Memory B cell (primary cell): ENCODE data around the gene PDCD1LG2.
"Not testable (repeated sequence)": the region's sequence is repeated elsewhere in the genome, so short reads cannot be mapped to it uniquely, and the experiment has no call there.

Experiments
- ATAC-seq: fragments of 150-1000 bp; cut with Tn5 transposase; 2 replicates; pipeline ENCODE4 v1.10.0; 2021; ENCODE audit warnings: low read depth, mild to moderate bottlenecking, moderate library complexity
- DNase-seq, 2 donors: peaks; one replicate each; pipeline ENCODE4 v3.0.0; 2022; ENCODE audit warnings: low spot score in 2 of 2
- H3K27ac Mint-ChIP-seq: one replicate; pipeline ENCODE4 v1.8.0; 2022; ENCODE audit warnings: mild to moderate bottlenecking, moderate library complexity, mixed read lengths
- H3K27me3 Mint-ChIP-seq: one replicate; pipeline ENCODE4 v1.8.0; 2022; ENCODE audit warnings: mixed read lengths
- H3K36me3 Mint-ChIP-seq: one replicate; pipeline ENCODE4 v1.8.0; 2022; ENCODE audit warnings: mild to moderate bottlenecking, mixed read lengths
- H3K4me1 Mint-ChIP-seq: one replicate; pipeline ENCODE4 v1.8.0; 2022; ENCODE audit warnings: mixed read lengths
- H3K4me3 Mint-ChIP-seq: one replicate; pipeline ENCODE4 v1.8.0; 2022; ENCODE audit warnings: mild to moderate bottlenecking, moderate library complexity, mixed read lengths
- H3K9me3 Mint-ChIP-seq: one replicate; pipeline ENCODE4 v1.8.0; 2022; ENCODE audit warnings: mixed read lengths

PDCD1LG2 gene

DNA sequence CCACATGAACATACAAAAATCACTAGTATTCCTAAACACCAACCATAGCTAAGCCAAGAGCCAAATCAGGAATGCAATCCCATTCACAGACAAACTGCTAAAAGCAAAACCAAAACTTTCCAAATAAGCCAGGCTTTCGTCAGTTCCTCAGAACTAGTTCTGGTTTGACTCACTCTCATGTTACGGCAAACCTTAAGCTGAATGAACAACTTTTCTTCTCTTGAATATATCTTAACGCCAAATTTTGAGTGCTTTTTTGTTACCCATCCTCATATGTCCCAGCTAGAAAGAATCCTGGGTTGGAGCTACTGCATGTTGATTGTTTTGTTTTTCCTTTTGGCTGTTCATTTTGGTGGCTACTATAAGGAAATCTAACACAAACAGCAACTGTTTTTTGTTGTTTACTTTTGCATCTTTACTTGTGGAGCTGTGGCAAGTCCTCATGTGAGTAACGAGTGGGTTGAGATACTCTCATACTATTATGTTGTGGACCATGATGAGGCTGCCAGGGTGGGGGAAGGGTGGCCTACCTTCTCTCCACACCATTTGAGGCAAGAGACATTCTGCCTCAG is at the start of gene PDCD1LG2:
PDCD1LG2 (plus strand) TSS at position 172 of the 572 bp plus-strand sequence. CDS start 12,016 bp downstream, outside the sequence.
- H3K4me3 Mint-ChIP-seq, result peak within 1 kb of the TSS; percentile 73
- no peaks in the 10 kb centered on the region for H3K27me3 Mint-ChIP-seq
- DNase-seq (no peak), ATAC-seq (peak; percentile 80)
- peaks cover 32% of the 10 kb centered on the region for H3K4me1 Mint-ChIP-seq
- peak within 1 kb of the TSS; percentile 81 for H3K27ac Mint-ChIP-seq
- H3K9me3 Mint-ChIP-seq, result no peaks in the 10 kb centered on the region
- H3K36me3 Mint-ChIP-seq, result peaks cover 5% of the 10 kb centered on the region

DNA sequence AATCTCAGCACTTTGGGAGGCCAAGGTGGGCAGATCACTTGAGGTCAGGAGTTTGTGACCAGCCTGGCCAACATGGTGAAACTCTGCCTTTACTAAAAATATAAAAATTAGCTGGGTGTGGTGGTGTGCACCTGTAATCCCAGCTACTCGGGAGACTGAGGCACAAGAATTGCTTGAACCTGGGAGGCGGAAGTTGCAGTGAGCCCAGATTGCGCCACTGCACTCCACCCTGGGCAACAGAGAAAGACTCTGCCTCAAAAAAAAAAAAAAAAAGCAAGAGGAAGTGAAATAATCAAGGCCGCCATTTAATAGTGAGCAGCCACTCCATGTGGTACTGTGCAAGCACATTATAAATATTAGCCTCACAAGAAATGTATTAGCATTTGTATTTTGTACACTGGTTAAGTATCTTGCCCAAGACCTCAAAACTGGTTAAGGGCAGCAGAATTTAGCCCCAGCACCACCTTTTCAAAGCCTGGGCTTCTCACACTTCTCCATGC is 45.5 kb upstream of the PDCD1LG2 start:
- H3K36me3 Mint-ChIP-seq, result peaks cover 32% of the 10 kb centered on the region

GRCh38 chr9:5466005-5466404 is 44.3 kb upstream of the PDCD1LG2 start:
- H3K27ac Mint-ChIP-seq, result no peak overlapping the region
- H3K27me3 Mint-ChIP-seq, result no peaks in the 10 kb centered on the region
- peaks cover 9% of the 10 kb centered on the region for H3K4me1 Mint-ChIP-seq
- ATAC-seq (no peak), DNase-seq (no peak)
- peaks cover 3% of the 10 kb centered on the region for H3K9me3 Mint-ChIP-seq
- peaks cover 32% of the 10 kb centered on the region for H3K36me3 Mint-ChIP-seq
- H3K4me3 Mint-ChIP-seq, result no peak overlapping the region

More for the DNA sequence above, 45.5 kb upstream of the PDCD1LG2 start:
- not testable (repeated sequence) for H3K27ac Mint-ChIP-seq, H3K9me3 Mint-ChIP-seq, H3K4me3 Mint-ChIP-seq, H3K27me3 Mint-ChIP-seq, DNase-seq
- H3K4me1 Mint-ChIP-seq, result peaks cover 12% of the 10 kb centered on the region
- peak; percentile 72 for ATAC-seq

DNA sequence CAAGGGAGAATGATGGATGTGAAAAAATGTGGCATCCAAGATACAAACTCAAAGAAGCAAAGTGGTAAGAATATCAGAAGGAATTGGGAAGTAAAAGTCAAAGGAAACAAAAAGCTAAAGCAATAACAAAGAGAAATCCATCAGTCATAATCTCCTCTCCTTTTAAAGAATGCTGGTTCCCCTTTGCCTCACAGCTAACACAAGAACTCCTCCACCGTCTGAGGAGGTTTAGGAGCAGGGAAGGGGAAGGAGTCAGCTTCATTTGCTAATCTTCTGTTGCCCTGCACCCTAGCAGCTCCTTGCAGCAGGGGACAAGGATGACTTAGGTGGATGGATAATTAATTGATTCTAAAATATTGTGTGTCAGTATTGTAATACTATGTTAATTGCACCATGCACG is 43.6 kb upstream of the PDCD1LG2 start:
- Mint-ChIP-seq H3K4me1 (peaks cover 9% of the 10 kb centered on the region), H3K4me3 (no peak overlapping the region), H3K27ac (peak overlapping the region; percentile 30), H3K9me3 (peaks cover 3% of the 10 kb centered on the region), H3K27me3 (no peaks in the 10 kb centered on the region), H3K36me3 (peaks cover 32% of the 10 kb centered on the region)
- no peak for ATAC-seq
- no peak for DNase-seq

DNA sequence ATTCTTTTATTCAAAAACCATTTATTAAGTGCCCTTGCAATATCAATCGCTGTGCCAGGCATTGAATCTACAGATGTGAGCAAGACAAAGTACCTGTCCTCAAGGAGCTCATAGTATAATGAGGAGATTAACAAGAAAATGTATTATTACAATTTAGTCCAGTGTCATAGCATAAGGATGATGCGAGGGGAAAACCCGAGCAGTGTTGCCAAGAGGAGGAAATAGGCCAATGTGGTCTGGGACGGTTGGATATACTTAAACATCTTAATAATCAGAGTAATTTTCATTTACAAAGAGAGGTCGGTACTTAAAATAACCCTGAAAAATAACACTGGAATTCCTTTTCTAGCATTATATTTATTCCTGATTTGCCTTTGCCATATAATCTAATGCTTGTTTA is 41.5 kb upstream of the PDCD1LG2 start:
- no peak for ATAC-seq
- Mint-ChIP-seq H3K4me1 (peaks cover 9% of the 10 kb centered on the region), H3K36me3 (peaks cover 21% of the 10 kb centered on the region), H3K9me3 (peaks cover 3% of the 10 kb centered on the region), H3K4me3 (no peak overlapping the region), H3K27me3 (no peaks in the 10 kb centered on the region), H3K27ac (no peak overlapping the region)
- DNase-seq, result no peak

- ATAC-seq, result no peak
- H3K9me3 Mint-ChIP-seq, result peaks cover 5% of the 10 kb centered on the region
- H3K27me3 Mint-ChIP-seq, result no peaks in the 10 kb centered on the region
- peaks cover 6% of the 10 kb centered on the region for H3K4me1 Mint-ChIP-seq
- H3K36me3 Mint-ChIP-seq, result peaks cover 16% of the 10 kb centered on the region
- H3K27ac Mint-ChIP-seq, result no peak overlapping the region
- DNase-seq, result no peak
- H3K4me3 Mint-ChIP-seq, result no peak overlapping the region
Observed at GRCh38 chr9:5470122-5470521, 40.2 kb upstream of the PDCD1LG2 start.

DNA sequence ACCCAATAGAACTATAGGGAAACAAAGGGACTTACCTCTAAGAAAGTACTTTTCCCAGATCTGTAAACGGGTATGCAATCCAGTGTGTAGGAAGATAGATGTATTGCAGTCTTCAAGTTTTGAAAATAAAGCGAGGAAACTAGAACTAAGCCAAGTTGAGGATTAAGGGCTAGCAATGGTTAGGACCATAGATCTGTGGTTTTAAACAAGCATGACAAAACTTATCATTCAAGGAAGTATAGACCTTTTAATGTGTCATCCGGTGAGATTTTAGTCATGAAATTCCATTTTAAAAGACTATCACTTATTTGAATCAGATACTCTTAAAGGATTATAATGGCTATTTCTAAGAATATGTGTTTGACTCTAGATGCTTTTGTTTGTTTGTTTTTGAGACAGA is 39.5 kb upstream of the PDCD1LG2 start:
- ATAC-seq (no peak), DNase-seq (no peak)
- Mint-ChIP-seq H3K36me3 (peaks cover 11% of the 10 kb centered on the region), H3K27me3 (no peaks in the 10 kb centered on the region), H3K4me1 (no peaks in the 10 kb centered on the region), H3K4me3 (no peak overlapping the region), H3K9me3 (peaks cover 2% of the 10 kb centered on the region), H3K27ac (no peak overlapping the region)

DNA sequence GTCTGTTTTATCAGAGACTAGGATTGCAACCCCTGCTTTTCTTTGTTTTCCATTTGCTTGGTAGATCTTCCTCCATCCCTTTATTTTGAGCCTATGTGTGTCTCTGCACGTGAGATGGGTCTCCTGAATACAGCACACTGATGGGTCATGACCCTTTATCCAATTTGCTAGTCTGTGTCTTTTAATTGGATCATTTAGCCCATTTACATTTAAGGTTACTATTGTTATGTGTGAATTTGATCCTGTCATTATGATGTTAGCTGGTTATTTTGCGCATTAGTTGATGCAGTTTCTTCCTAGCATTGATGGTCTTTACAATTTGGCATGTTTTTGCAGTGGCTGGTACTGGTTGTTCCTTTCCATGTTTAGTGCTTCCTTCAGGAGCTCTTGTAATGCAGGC is 34.7 kb upstream of the PDCD1LG2 start:
- not testable (repeated sequence) for H3K36me3 Mint-ChIP-seq, ATAC-seq, H3K4me3 Mint-ChIP-seq, H3K9me3 Mint-ChIP-seq, DNase-seq, H3K27ac Mint-ChIP-seq, H3K4me1 Mint-ChIP-seq, H3K27me3 Mint-ChIP-seq

DNA sequence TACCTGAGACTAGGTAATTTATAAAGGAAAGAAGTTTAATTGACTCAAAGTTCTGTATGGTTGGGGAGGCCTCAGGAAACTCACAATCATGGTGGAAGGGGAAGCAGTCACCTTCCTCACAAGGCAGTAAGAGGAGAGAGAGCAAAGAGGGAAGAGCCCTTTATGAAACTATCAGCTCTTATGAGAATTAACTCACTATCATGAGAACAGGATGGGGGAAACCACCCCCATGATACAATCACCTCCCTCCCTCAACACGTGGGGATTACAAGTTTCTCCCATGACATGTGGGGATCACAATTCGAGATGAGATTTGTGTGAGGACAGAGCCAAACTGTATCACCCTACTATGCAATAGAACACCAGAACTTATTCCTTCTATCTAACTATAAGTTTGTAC is 32.1 kb upstream of the PDCD1LG2 start:
- Mint-ChIP-seq H3K4me3 (no peak overlapping the region), H3K27ac (no peak overlapping the region), H3K27me3 (no peaks in the 10 kb centered on the region), H3K36me3 (peaks cover 5% of the 10 kb centered on the region), H3K4me1 (peaks cover 7% of the 10 kb centered on the region), H3K9me3 (peaks cover 4% of the 10 kb centered on the region)
- DNase-seq, result no peak
- ATAC-seq, result no peak

DNA sequence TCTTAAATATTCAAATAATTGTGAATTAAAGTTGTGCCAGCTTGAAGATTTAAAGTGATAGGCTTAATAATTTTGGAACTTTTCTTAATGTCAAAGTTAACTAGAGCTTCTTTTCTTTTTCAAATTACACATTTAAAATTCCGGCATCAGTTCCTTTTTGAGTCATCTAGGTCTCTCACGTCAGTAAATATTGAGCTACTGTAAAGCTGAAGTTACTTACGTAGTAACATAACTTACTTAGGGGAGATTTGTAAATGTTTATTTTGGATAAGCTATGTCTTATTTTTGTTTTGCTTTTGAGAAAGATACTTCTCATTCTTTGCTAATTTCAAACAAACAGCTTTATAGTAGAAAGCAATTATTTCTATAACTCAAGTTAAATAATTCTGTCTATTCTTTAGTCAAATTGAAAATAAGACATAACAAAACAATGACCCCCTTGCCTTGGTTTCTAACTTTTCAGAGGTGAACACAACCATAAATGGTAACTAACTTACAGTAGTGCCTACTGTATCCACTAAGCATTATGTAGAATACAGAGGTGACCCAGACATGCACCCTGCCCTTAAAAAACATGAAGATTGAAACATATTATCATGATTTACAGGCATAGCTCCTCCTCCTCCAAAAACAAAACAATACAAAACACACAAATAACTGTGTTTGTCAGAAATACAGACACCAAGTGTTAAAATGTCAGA is 30.2 kb upstream of the PDCD1LG2 start:
- no peaks in the 10 kb centered on the region for H3K27me3 Mint-ChIP-seq
- H3K9me3 Mint-ChIP-seq, result peaks cover 1% of the 10 kb centered on the region
- peaks cover 5% of the 10 kb centered on the region for H3K36me3 Mint-ChIP-seq
- ATAC-seq, result no peak
- no peak overlapping the region for H3K4me3 Mint-ChIP-seq
- no peak overlapping the region for H3K27ac Mint-ChIP-seq
- DNase-seq, result no peak
- peaks cover 7% of the 10 kb centered on the region for H3K4me1 Mint-ChIP-seq

GRCh38 chr9:5480919-5481318 is 29.4 kb upstream of the PDCD1LG2 start:
- ATAC-seq, result no peak
- Mint-ChIP-seq H3K36me3 (peaks cover 5% of the 10 kb centered on the region), H3K27ac (no peak overlapping the region), H3K9me3 (peaks cover 1% of the 10 kb centered on the region), H3K27me3 (no peaks in the 10 kb centered on the region), H3K4me3 (no peak overlapping the region), H3K4me1 (peaks cover 7% of the 10 kb centered on the region)
- no peak for DNase-seq

GRCh38 chr9:5481322-5482040 is 28.9 kb upstream of the PDCD1LG2 start:
- peak; percentile 31 for ATAC-seq
- no peak for DNase-seq
- H3K27me3 Mint-ChIP-seq, result no peaks in the 10 kb centered on the region
- H3K9me3 Mint-ChIP-seq, result no peaks in the 10 kb centered on the region
- H3K4me1 Mint-ChIP-seq, result peaks cover 7% of the 10 kb centered on the region
- no peak overlapping the region for H3K4me3 Mint-ChIP-seq
- H3K27ac Mint-ChIP-seq, result no peak overlapping the region
- H3K36me3 Mint-ChIP-seq, result peaks cover under 1% of the 10 kb centered on the region

GRCh38 chr9:5482194-5482593 is 28.1 kb upstream of the PDCD1LG2 start:
- Mint-ChIP-seq H3K36me3 (peaks cover 2% of the 10 kb centered on the region), H3K27ac (no peak overlapping the region), H3K9me3 (no peaks in the 10 kb centered on the region), H3K27me3 (no peaks in the 10 kb centered on the region), H3K4me3 (no peak overlapping the region), H3K4me1 (peaks cover 7% of the 10 kb centered on the region)
- no peak for DNase-seq
- no peak for ATAC-seq

GRCh38 chr9:5483306-5483705 is 27.0 kb upstream of the PDCD1LG2 start:
- Mint-ChIP-seq H3K9me3 (no peaks in the 10 kb centered on the region), H3K36me3 (peaks cover 2% of the 10 kb centered on the region), H3K4me1 (peaks cover 7% of the 10 kb centered on the region), H3K27me3 (no peaks in the 10 kb centered on the region), H3K27ac (no peak overlapping the region), H3K4me3 (no peak overlapping the region)
- ATAC-seq (no peak), DNase-seq (no peak)
